IMR-90 (cell line): ENCODE data around the gene SLX4. TPM values are rescaled to one million over a fixed set of nuclear protein-coding genes. Genes with fewer than 3 reads are reported as not detected.

Source experiments
- ATAC-seq: fragments of 200-7000 bp; cut with Tn5 transposase; 2 replicates; pipeline ENCODE4 v1.9.1; 2020; ENCODE audit warnings: low read depth, mild to moderate bottlenecking, moderate library complexity
- BruUV-seq: library from RNA; stranded (reverse); fragments of 400-500 nt; replicated peaks from 2 replicates; lab custom pipeline; 2021; lab: Mats Ljungman, UMichigan
- CTCF ChIA-PET: fragments of 300-600 bp; formaldehyde crosslinking; extraction: SDS; loops from one replicate; lab custom pipeline; 2021; ENCODE audit warnings: antibody characterized with exemption; lab: Yijun Ruan, JAX
- POLR2A ChIA-PET: fragments of 300-600 bp; sonication (Branson Sonifier 250); formaldehyde crosslinking; loops from one replicate; lab custom pipeline; 2022; ENCODE audit warnings: antibody characterized with exemption; ENCODE audit not compliant: unreplicated experiment; lab: Charles Lee
- DNase-seq: peaks from one replicate; pipeline ENCODE4 v3.0.0; 2013
- H2AFZ ChIP-seq: replicated peaks from 2 replicates; pipeline ENCODE3; 2013; ENCODE audit warnings: low read length, mild to moderate bottlenecking; ENCODE audit not compliant: poor library complexity
- H2AK5ac ChIP-seq: 2 replicates; pipeline ENCODE4 v1.6.1; 2013; ENCODE audit warnings: low read depth, low read length, inconsistent platforms
- H2AK9ac ChIP-seq: replicated peaks from 2 replicates; pipeline ENCODE3; 2013; ENCODE audit warnings: mild to moderate bottlenecking, low read depth, low read length, moderate library complexity; ENCODE audit not compliant: poor library complexity
- H2BK120ac ChIP-seq: 2 replicates; pipeline ENCODE4 v1.6.1; 2013; ENCODE audit warnings: low read depth, low read length, inconsistent platforms
- H2BK15ac ChIP-seq: 3 replicates; pipeline ENCODE4 v1.6.1; 2013; ENCODE audit warnings: low read depth, low read length, inconsistent platforms
- H2BK20ac ChIP-seq: 2 replicates; pipeline ENCODE4 v1.6.1; 2013; ENCODE audit warnings: low read depth, mild to moderate bottlenecking, inconsistent platforms, low read length, moderate library complexity
- H2BK5ac ChIP-seq: 2 replicates; pipeline ENCODE4 v1.6.1; 2013; ENCODE audit warnings: mild to moderate bottlenecking, low read depth, low read length, inconsistent platforms; ENCODE audit not compliant: poor library complexity, severe bottlenecking
- H3K14ac ChIP-seq: replicated peaks from 2 replicates; pipeline ENCODE4 v1.6.1; 2013; ENCODE audit warnings: low read depth, low read length, inconsistent platforms
- H3K18ac ChIP-seq: 2 replicates; pipeline ENCODE4 v1.6.1; 2013; ENCODE audit warnings: low read depth, low read length, control low read depth
- H3K23ac ChIP-seq: 2 replicates; pipeline ENCODE4 v1.6.1; 2013; ENCODE audit warnings: low read depth, low read length, inconsistent platforms
- H3K27ac ChIP-seq: 2 replicates; pipeline ENCODE4 v1.5.1; 2013; ENCODE audit warnings: mild to moderate bottlenecking, control low read depth, low read length; ENCODE audit not compliant: insufficient read depth
- H3K27me3 ChIP-seq: 2 replicates; pipeline ENCODE4 v1.6.1; 2013; ENCODE audit warnings: low read length; ENCODE audit not compliant: control insufficient read depth, insufficient read depth
- H3K36me3 ChIP-seq: 2 replicates; pipeline ENCODE4 v1.6.1; 2013; ENCODE audit warnings: low read length, mixed read lengths; ENCODE audit not compliant: control insufficient read depth, insufficient read depth
- H3K4ac ChIP-seq: 2 replicates; pipeline ENCODE4 v1.6.1; 2013; ENCODE audit warnings: low read depth, low read length, inconsistent platforms
- H3K4me1 ChIP-seq: 2 replicates; pipeline ENCODE4 v1.6.1; 2013; ENCODE audit warnings: low read length, mixed read lengths; ENCODE audit not compliant: control insufficient read depth, insufficient read depth
- H3K4me2 ChIP-seq: 2 replicates; pipeline ENCODE4 v1.6.1; 2013; ENCODE audit warnings: low read depth, mild to moderate bottlenecking, control low read depth, low read length, moderate library complexity
- H3K4me3 ChIP-seq: 2 replicates; pipeline ENCODE4 v1.5.1; 2013; ENCODE audit warnings: low read depth, mild to moderate bottlenecking, control low read depth, low read length, moderate library complexity; ENCODE audit not compliant: insufficient read depth
- H3K56ac ChIP-seq: 2 replicates; pipeline ENCODE4 v1.6.1; 2013; ENCODE audit warnings: low read length, inconsistent platforms; ENCODE audit not compliant: insufficient read depth; ENCODE audit errors: extremely low read depth
- H3K79me1 ChIP-seq, 2 experiments: 2 replicates each; pipeline ENCODE4 v1.6.1; 2013; ENCODE audit warnings: low read length in 2 of 2, inconsistent platforms in 1 of 2, low read depth in 1 of 2
- H3K9ac ChIP-seq: 2 replicates; pipeline ENCODE4 v1.6.1; 2013; ENCODE audit warnings: low read depth, low read length, control low read depth
- H3K9me1 ChIP-seq: 2 replicates; pipeline ENCODE4 v1.6.1; 2013; ENCODE audit warnings: low read length, inconsistent platforms; ENCODE audit not compliant: insufficient read depth
- H3K9me3 ChIP-seq: 2 replicates; pipeline ENCODE4 v1.6.1; 2013; ENCODE audit warnings: low read length; ENCODE audit not compliant: control insufficient read depth, insufficient read depth
- H4K20me1 ChIP-seq: 2 replicates; pipeline ENCODE4 v1.6.1; 2013; ENCODE audit warnings: low read length, inconsistent platforms; ENCODE audit not compliant: insufficient read depth
- H4K5ac ChIP-seq: 2 replicates; pipeline ENCODE4 v1.6.1; 2013; ENCODE audit warnings: mild to moderate bottlenecking, low read depth, low read length, control low read depth
- H4K8ac ChIP-seq, 2 experiments: 2 replicates each; pipeline ENCODE4 v1.6.1; 2013; ENCODE audit warnings: low read depth in 2 of 2, low read length in 2 of 2, control low read depth in 1 of 2, inconsistent platforms in 1 of 2
- H4K91ac ChIP-seq: 2 replicates; pipeline ENCODE4 v1.6.1; 2013; ENCODE audit warnings: low read depth, low read length, inconsistent platforms; ENCODE audit not compliant: insufficient read depth
- BHLHE40 ChIP-seq: fragments of 150-350 bp; IDR thresholded peaks from 2 replicates; pipeline ENCODE4 v1.6.1; 2016; ENCODE audit warnings: mild to moderate bottlenecking, low read depth, low read length
- CHD1 ChIP-seq: IDR thresholded peaks from 2 replicates; pipeline ENCODE4 v1.6.1; 2012; ENCODE audit warnings: low read depth, low read length, improper control_type of control experiment
- CTCF ChIP-seq: conservative IDR thresholded peaks from 2 replicates; pipeline ENCODE4 v1.5.1; 2012; ENCODE audit warnings: mild to moderate bottlenecking, low read depth, low read length, improper control_type of control experiment
- ELK1 ChIP-seq: fragments of 150-350 bp; IDR thresholded peaks from 2 replicates; pipeline ENCODE4 v1.6.1; 2016; ENCODE audit warnings: low read depth, mild to moderate bottlenecking, low read length, moderate library complexity, borderline replicate concordance
- MAFK ChIP-seq: IDR thresholded peaks from 2 replicates; pipeline ENCODE4 v1.6.1; 2012; ENCODE audit warnings: low read depth, low read length, improper control_type of control experiment
- MXI1 ChIP-seq: IDR thresholded peaks from 2 replicates; pipeline ENCODE4 v1.6.1; 2012; ENCODE audit warnings: low read depth, mild to moderate bottlenecking, low read length, moderate library complexity, borderline replicate concordance
- POLR2A ChIP-seq: IDR thresholded peaks from 2 replicates; pipeline ENCODE4 v1.6.1; 2012; ENCODE audit warnings: mild to moderate bottlenecking, low read depth, low read length
- RCOR1 ChIP-seq: IDR thresholded peaks from 2 replicates; pipeline ENCODE4 v1.6.1; 2012; ENCODE audit warnings: mild to moderate bottlenecking, low read length, improper control_type of control experiment; ENCODE audit not compliant: insufficient replicate concordance
- RFX5 ChIP-seq: IDR thresholded peaks from 2 replicates; pipeline ENCODE4 v1.8.0; 2012; ENCODE audit warnings: low read depth, mild to moderate bottlenecking, low read length, moderate library complexity
- USF2 ChIP-seq: fragments of 150-350 bp; IDR thresholded peaks from 2 replicates; pipeline ENCODE4 v1.6.1; 2017; ENCODE audit warnings: mild to moderate bottlenecking, antibody characterized with exemption, low read length, low read depth
- WGBS, 2 experiments: methylation state at CpG; one replicate each; pipeline versions ENCODE4 v1.1.5 to v1.1.7; 2013; ENCODE audit warnings: missing lambda C conversion rate in 2 of 2; ENCODE audit not compliant: insufficient read length in 1 of 2; ENCODE audit errors: extremely low coverage in 2 of 2; 5-methylcytosine and 5-hydroxymethylcytosine counted together
- dilution Hi-C: fragments of 300-500 bp; cut with HindIII; formaldehyde crosslinking; loops from one replicate; pipeline ENCODE4 v1.14.3; 2018; ENCODE audit warnings: low sequenced_read_pairs; ENCODE audit not compliant: unreplicated experiment
- in situ Hi-C: fragments of 300-500 bp; cut with MboI; formaldehyde crosslinking; loops from 3 replicates; pipeline ENCODE4 v1.14.3; 2019; ENCODE audit warnings: low sequenced_read_pairs, inconsistent platforms, mixed read lengths
- intact Hi-C: fragments of 100-400 bp; cut with micrococcal nuclease; formaldehyde crosslinking; loops from 2 replicates; pipeline ENCODE4 v1.10.0; 2022
- polyA plus RNA-seq, 3 experiments: library from polyadenylated mRNA; depleted of rRNA; stranded (reverse); fragments of >200 nt; gene quantifications; 2 replicates each; pipeline ENCODE4 v1.2.3, GENCODE V29; 2012; ENCODE audit warnings: low replicate concordance in 1 of 3
- total RNA-seq: library from RNA; depleted of rRNA; stranded (reverse); fragments of >200 nt; gene quantifications from 2 replicates; pipeline ENCODE4 v1.2.3, GENCODE V29; 2012

Gene SLX4
- total and polyA plus RNA-seq, 2 of the 4 experiments (the other 2 are of a cell fraction) = 1.3 to 3.1 TPM

GRCh38 chr16:3641801-3642396 lies 30.5 kb upstream of the SLX4 start:
- Histone ChIP-seq H3K4me2 (no peak overlapping the region), H3K4ac (no peak overlapping the region), H2BK20ac (no peak overlapping the region), H3K9ac (no peak overlapping the region), H2BK15ac (no peak overlapping the region), H3K27me3 (no peaks in the 10 kb centered on the region), H3K18ac (no peak overlapping the region), H4K20me1 (no peaks in the 10 kb centered on the region; the same call in none of the 2 replicates), H3K4me3 (no peak overlapping the region), H3K36me3 (peaks cover 9% of the 10 kb centered on the region; the same call in 1 of the 2 replicates), H2AFZ (no peak overlapping the region), H3K79me1 (peaks cover 12 to 19% of the 10 kb centered on the region in 2 experiments), H2BK120ac (no peak overlapping the region), H3K4me1 (peaks cover 16% of the 10 kb centered on the region), H3K23ac (no peak overlapping the region), H3K27ac (no peak overlapping the region), H3K56ac (no peak overlapping the region), H2AK9ac (no peak overlapping the region), H2AK5ac (no peak overlapping the region), H3K14ac (no peak overlapping the region), H3K9me3 (no peaks in the 10 kb centered on the region), H4K91ac (no peak overlapping the region), H4K5ac (no peak overlapping the region), H3K9me1 (peaks cover 14% of the 10 kb centered on the region), H4K8ac (no peak overlapping the region), H2BK5ac (no peak overlapping the region)
- no peak for ATAC-seq
- no peak for TF ChIP-seq ELK1
- no peak for TF ChIP-seq RFX5
- no peak for TF ChIP-seq POLR2A
- TF ChIP-seq USF2 = no peak
- TF ChIP-seq RCOR1 = no peak
- no peak for TF ChIP-seq MAFK
- no peak for TF ChIP-seq CTCF
- TF ChIP-seq BHLHE40 = no peak
- no peak for TF ChIP-seq CHD1
- no peak for TF ChIP-seq MXI1
- in situ Hi-C loops = no loop called here
- DNase-seq = no peak
- BruUV-seq = no TSS peak
- 87% methylated on average over 7 of the region's 9 CpGs; no CpG with 5 or more reads in 1 of the 2 experiments for WGBS, 2 experiments
- POLR2A ChIA-PET = no interaction called here
- CTCF ChIA-PET = no interaction called here
- dilution Hi-C loops = no loop called here
- intact Hi-C loops = no loop called here
